ENCODE results near the gene BHLHE41. TPM values are rescaled to one million over a fixed set of nuclear protein-coding genes. Genes with fewer than 3 reads are reported as not detected.

BHLHE41 gene
- total RNA-seq, 1 experiment from 2014 or later: 147 TPM

- DNase-seq (ENCODE audit: low read depth, low spot score): no peak
- BruUV-seq (replicated peaks): no TSS peak
- Histone ChIP-seq H3K4me1 (ENCODE audit: control insufficient read depth, insufficient read depth, low read length) (peaks cover 12% of the 10 kb centered on the region), H3K4me3 (ENCODE audit: low read depth in 2 of 2, low read length in 2 of 2) (no peak overlapping the region), H3K36me3 (ENCODE audit: control insufficient read depth, insufficient read depth, low read length) (no peaks in the 10 kb centered on the region), H3K27ac (ENCODE audit: low read length) (no peak overlapping the region; the same call in 1 of the 2 replicates), H3K27me3 (ENCODE audit: control insufficient read depth, insufficient read depth, low read length) (no peaks in the 10 kb centered on the region), H3K9me3 (ENCODE audit: control insufficient read depth, insufficient read depth, low read depth, low read length) (no peaks in the 10 kb centered on the region)
- ChIA-PET POLR2A (interaction anchor here (0.6 kb wide), 1 partner anchor 11 kb away, joined by 7 read pairs; no protein-coding TSS in a partner anchor), CTCF (no interaction called here)
- intact Hi-C loops (cut with micrococcal nuclease; ENCODE audit: unreplicated experiment): loop anchor here (5.0 kb wide), 1 partner anchor 170 kb away; no protein-coding TSS in a partner anchor
- ATAC-seq: no peak
- in situ Hi-C loops (cut with HindIII; ENCODE audit: low pct_unique_long_range_greater_than_20kb, low sequenced_read_pairs): no loop called here
- TF ChIP-seq TCF7L2 (IDR thresholded peaks at IDR 0.05; ENCODE audit: low read depth, low read length): no peak
- TF ChIP-seq POLR2AphosphoS5 (IDR thresholded peaks at IDR 0.05; ENCODE audit: low read depth, low read length): no peak
- no peak for TF ChIP-seq REST (IDR thresholded peaks at IDR 0.05; ENCODE audit: insufficient read depth in 1 of 2, low read depth in 2 of 2, low read length in 1 of 2)
- no peak for TF ChIP-seq SIN3A (IDR thresholded peaks at IDR 0.05; ENCODE audit: borderline replicate concordance, insufficient read depth, low read depth, low read length)
- no peak for TF ChIP-seq CTCF (IDR thresholded peaks at IDR 0.05)
Measured at GRCh38 chr12:26086936-26087335, 37.9 kb downstream of the BHLHE41 start.

GRCh38 chr12:26080911-26081310 is 43.9 kb downstream of the BHLHE41 start:
- in situ Hi-C loops (cut with HindIII; ENCODE audit: low pct_unique_long_range_greater_than_20kb, low sequenced_read_pairs): no loop called here
- H3K27me3 ChIP-seq (ENCODE audit: control insufficient read depth, insufficient read depth, low read length): no peaks in the 10 kb centered on the region
- no peak overlapping the region for H3K4me3 ChIP-seq (ENCODE audit: low read depth in 2 of 2, low read length in 2 of 2)
- no peaks in the 10 kb centered on the region for H3K36me3 ChIP-seq (ENCODE audit: control insufficient read depth, insufficient read depth, low read length)
- no peak for ATAC-seq
- intact Hi-C loops (cut with micrococcal nuclease; ENCODE audit: unreplicated experiment): no loop called here
- no peak for DNase-seq (ENCODE audit: low read depth, low spot score)
- H3K4me1 ChIP-seq (ENCODE audit: control insufficient read depth, insufficient read depth, low read length): no peaks in the 10 kb centered on the region
- no peaks in the 10 kb centered on the region for H3K9me3 ChIP-seq (ENCODE audit: control insufficient read depth, insufficient read depth, low read depth, low read length)
- TF ChIP-seq CTCF (IDR thresholded peaks at IDR 0.05) (no peak), SIN3A (IDR thresholded peaks at IDR 0.05; ENCODE audit: borderline replicate concordance, insufficient read depth, low read depth, low read length) (no peak), TCF7L2 (IDR thresholded peaks at IDR 0.05; ENCODE audit: low read depth, low read length) (no peak), REST (IDR thresholded peaks at IDR 0.05; ENCODE audit: insufficient read depth in 1 of 2, low read depth in 2 of 2, low read length in 1 of 2) (no peak), POLR2AphosphoS5 (IDR thresholded peaks at IDR 0.05; ENCODE audit: low read depth, low read length) (no peak)
- POLR2A ChIA-PET: interaction anchor here (0.6 kb wide), 1 partner anchor 24 kb away, joined by 3 read pairs; no protein-coding TSS in a partner anchor
- H3K27ac ChIP-seq (ENCODE audit: low read length): no peak overlapping the region
- CTCF ChIA-PET: interaction anchor here (1.5 kb wide), 1 partner anchor 16 kb away, joined by 4 read pairs; no protein-coding TSS in a partner anchor
- BruUV-seq (replicated peaks): no TSS peak

All from Panc1 (cell line).